Gastrocnemius medialis (tissue), 4 donors: ENCODE results near the gene CFB. TPM values are rescaled to one million over a fixed set of nuclear protein-coding genes. Genes with fewer than 3 reads are reported as not detected.
"Not testable (repeated sequence)": the region's sequence is repeated elsewhere in the genome, so short reads cannot be mapped to it uniquely, and the experiment has no call there.

Source experiments
- ATAC-seq, 2 donors: fragments of 150-250 bp; one replicate each; pipeline ENCODE4 v1.9.1; 2016
- DNase-seq, 2 donors: peaks; one replicate each; pipeline ENCODE4 v3.0.0-alpha.2; 2019
- H3K27ac ChIP-seq, 4 donors: fragments of 200-600 bp; sonication (generic); 1 replicate in 1 of 4; 2 replicates in 3 of 4; pipeline ENCODE4 v1.5.1; 2016 to 2018; ENCODE audit warnings: mild to moderate bottlenecking in 2 of 4, moderate library complexity in 1 of 4
- H3K27me3 ChIP-seq, 3 donors: fragments of 200-600 bp; sonication (generic) in 2 of 3; 1 replicate in 1 of 3; 2 replicates in 2 of 3; pipeline versions ENCODE4 v1.5.1 to v1.6.0; 2016 to 2019; ENCODE audit warnings: mild to moderate bottlenecking in 1 of 3, moderate library complexity in 1 of 3
- H3K36me3 ChIP-seq, 2 donors: fragments of 200-600 bp; sonication (generic) in 1 of 2; one replicate each; pipeline ENCODE4 v1.5.1; 2017 to 2018
- H3K4me1 ChIP-seq, 2 donors: fragments of 200-600 bp; sonication (generic) in 1 of 2; one replicate each; pipeline ENCODE4 v1.5.1; 2016 to 2017; ENCODE audit warnings: mild to moderate bottlenecking in 2 of 2
- H3K4me3 ChIP-seq, 4 donors: fragments of 200-600 bp; sonication (generic) in 3 of 4; 1 replicate in 1 of 4; 2 replicates in 3 of 4; pipeline ENCODE4 v1.5.1; 2016 to 2019; ENCODE audit warnings: mild to moderate bottlenecking in 2 of 4
- H3K9me3 ChIP-seq, 3 donors: fragments of 200-600 bp; sonication (generic) in 2 of 3; 1 replicate in 1 of 3; 2 replicates in 2 of 3; pipeline ENCODE4 v1.5.1; 2016 to 2019
- CTCF ChIP-seq, 5 experiments: fragments of 450-650 bp in 3 of 5; fragments of 200-600 bp in 2 of 5; sonication (generic) in 2 of 5; IDR thresholded peaks in 4 of 5; conservative IDR thresholded peaks in 1 of 5; 1 replicate in 4 of 5; 2 replicates in 1 of 5; pipeline ENCODE4 v1.5.1; 2016 to 2019; ENCODE audit warnings: antibody characterized with exemption in 5 of 5, mild to moderate bottlenecking in 3 of 5, moderate library complexity in 3 of 5
- POLR2A ChIP-seq, 2 donors: fragments of 450-650 bp; IDR thresholded peaks; one replicate each; pipeline ENCODE4 v1.6.1; 2017; ENCODE audit warnings: antibody characterized with exemption in 2 of 2, mild to moderate bottlenecking in 2 of 2, moderate library complexity in 2 of 2
- in situ Hi-C, 4 donors: fragments of 200-750 bp; cut with MboI; loops; one replicate each; pipeline versions ENCODE4 v1.15.0 to v1.8.0; 2017; ENCODE audit warnings: low sequenced_read_pairs in 4 of 4
- intact Hi-C: fragments of 100-400 bp; cut with DNase I; formaldehyde crosslinking; loops from one replicate; pipeline ENCODE4 v1.15.1; 2023; ENCODE audit warnings: low total_unique reads
- total RNA-seq, 4 donors: library from RNA; depleted of rRNA; stranded (reverse); fragments of >200 nt; gene quantifications; one replicate each; pipeline versions ENCODE4 v1.1.0 to v1.2.3, GENCODE V29; 2016

CFB gene
- total RNA-seq, 4 donors from 2014 or later = 1.0 to 13.8 (median 6.1) TPM

DNA sequence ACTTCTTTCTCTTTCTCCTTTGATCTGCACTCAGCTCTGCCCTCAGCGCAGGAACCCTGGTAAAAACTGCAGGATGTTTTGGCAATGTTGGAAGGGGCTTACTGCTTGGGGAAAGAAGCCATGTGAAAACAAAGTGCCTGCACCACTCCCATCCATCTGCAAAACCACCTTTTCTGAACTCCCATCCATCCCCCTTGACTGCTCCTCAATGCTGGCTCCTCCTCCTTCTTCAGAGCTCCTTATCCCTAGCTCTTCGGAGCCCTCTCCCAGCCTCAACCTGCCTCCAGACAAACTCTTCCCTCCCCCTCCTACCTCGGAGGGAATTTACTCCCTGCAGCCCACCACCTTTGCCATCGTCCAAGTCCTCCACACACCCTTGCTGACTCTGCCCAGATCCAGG is 39.8 kb upstream of the CFB start:
- no peaks in the 10 kb centered on the region for H3K36me3 ChIP-seq
- intact Hi-C loops (no loop called here), in situ Hi-C loops (loop anchor here in 2 of 4 donors (10.0 kb wide), 1 partner anchor 49 kb away; the partner anchor contains the start of genes NELFE (in 2 of the 2) and SKIC2 (in 2 of the 2))
- H3K4me3 ChIP-seq = no peak overlapping the region
- DNase-seq (no peak), ATAC-seq (no peak)
- no peaks in the 10 kb centered on the region for H3K27me3 ChIP-seq
- H3K9me3 ChIP-seq = no peaks in the 10 kb centered on the region
- TF ChIP-seq CTCF (IDR thresholded peaks at IDR 0.05 in 4 of 5, conservative IDR thresholded peaks at IDR 0.05 in 1 of 5) (no peak), POLR2A (IDR thresholded peaks at IDR 0.05) (no peak)
- H3K27ac ChIP-seq = no peak overlapping the region
- H3K4me1 ChIP-seq = peaks cover 7% of the 10 kb centered on the region in 2 donors

- DNase-seq, H3K9me3 ChIP-seq, intact Hi-C loops, H3K27me3 ChIP-seq, H3K4me1 ChIP-seq, H3K36me3 ChIP-seq, ATAC-seq, H3K27ac ChIP-seq, H3K4me3 ChIP-seq: not testable (repeated sequence)
- in situ Hi-C loops = loop anchor here in 2 of 4 donors (10.0 kb wide), 1 partner anchor 48 kb away; the partner anchor contains the start of genes NELFE (in 2 of the 2) and SKIC2 (in 2 of the 2)
Measured at GRCh38 chr6:31906727-31907126, 39.2 kb upstream of the CFB start.

DNA sequence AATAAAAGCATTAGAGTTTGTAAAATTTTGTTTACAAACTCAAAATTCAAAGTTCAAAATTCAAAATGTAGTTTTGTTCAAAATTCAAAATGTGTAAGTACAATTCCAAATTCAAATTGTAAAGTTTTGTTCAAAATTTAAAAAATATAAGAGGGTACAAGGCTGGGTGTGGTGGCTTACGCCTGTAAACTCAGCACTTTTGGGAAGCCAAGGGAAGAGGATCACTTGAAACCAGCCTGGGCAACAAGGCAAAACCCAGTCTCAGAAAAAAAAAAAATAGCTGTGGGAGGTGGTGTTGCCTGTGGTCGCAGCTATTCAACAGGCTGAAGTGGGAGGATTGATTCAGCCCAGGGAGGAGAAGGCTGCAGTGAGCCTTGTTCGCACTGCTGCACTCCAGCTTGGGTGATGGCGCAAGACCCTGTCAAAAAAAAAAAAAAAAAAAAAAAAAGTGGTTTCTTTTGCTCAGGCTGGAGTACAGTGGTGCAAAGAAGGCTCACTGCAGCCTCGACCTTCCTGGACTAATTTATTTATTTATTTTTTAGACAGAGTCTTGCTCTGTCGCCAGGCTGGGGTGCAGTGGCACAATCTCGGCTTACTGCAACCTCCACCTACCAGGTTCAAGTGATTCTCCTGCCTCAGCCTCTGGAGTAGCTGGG is 38.6 kb upstream of the CFB start:
- Histone ChIP-seq H3K4me1 (peaks cover 7% of the 10 kb centered on the region in 2 donors), H3K9me3 (no peaks in the 10 kb centered on the region), H3K36me3 (no peaks in the 10 kb centered on the region), H3K27me3 (no peaks in the 10 kb centered on the region), H3K27ac (no peak overlapping the region), H3K4me3 (no peak overlapping the region)
- TF ChIP-seq POLR2A (IDR thresholded peaks at IDR 0.05) (no peak), CTCF (IDR thresholded peaks at IDR 0.05 in 4 of 5, conservative IDR thresholded peaks at IDR 0.05 in 1 of 5) (no peak)
- ATAC-seq = no peak
- in situ Hi-C loops = loop anchor here in 2 of 4 donors (10.0 kb wide), 1 partner anchor 48 kb away; the partner anchor contains the start of genes NELFE (in 2 of the 2) and SKIC2 (in 2 of the 2)
- intact Hi-C loops = no loop called here
- no peak for DNase-seq

DNA sequence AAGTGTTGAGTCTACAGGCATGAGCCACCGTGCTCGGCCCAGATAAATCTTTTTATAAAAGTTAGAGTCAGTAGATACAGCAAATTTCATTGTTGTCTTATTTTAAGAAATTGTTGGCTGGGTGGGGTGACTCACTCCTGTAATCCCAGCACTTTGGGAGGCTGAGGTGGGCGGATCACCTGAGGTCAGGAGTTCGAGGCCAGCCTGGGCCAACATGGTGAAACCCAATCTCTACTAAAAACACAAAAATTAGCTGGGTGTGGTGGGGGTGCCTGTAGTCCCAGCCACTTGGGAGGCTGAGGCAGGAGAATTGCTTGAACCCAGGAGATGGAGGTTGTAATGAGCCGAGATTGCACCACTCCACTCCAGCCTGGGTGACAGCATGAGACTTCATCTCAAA is 37.6 kb upstream of the CFB start:
- H3K27ac ChIP-seq, intact Hi-C loops, H3K27me3 ChIP-seq, H3K9me3 ChIP-seq, ATAC-seq, H3K4me3 ChIP-seq, H3K36me3 ChIP-seq, H3K4me1 ChIP-seq, DNase-seq: not testable (repeated sequence)
- in situ Hi-C loops = loop anchor here in 2 of 4 donors (10.0 kb wide), 1 partner anchor 47 kb away; the partner anchor contains the start of genes NELFE (in 2 of the 2) and SKIC2 (in 2 of the 2)

DNA sequence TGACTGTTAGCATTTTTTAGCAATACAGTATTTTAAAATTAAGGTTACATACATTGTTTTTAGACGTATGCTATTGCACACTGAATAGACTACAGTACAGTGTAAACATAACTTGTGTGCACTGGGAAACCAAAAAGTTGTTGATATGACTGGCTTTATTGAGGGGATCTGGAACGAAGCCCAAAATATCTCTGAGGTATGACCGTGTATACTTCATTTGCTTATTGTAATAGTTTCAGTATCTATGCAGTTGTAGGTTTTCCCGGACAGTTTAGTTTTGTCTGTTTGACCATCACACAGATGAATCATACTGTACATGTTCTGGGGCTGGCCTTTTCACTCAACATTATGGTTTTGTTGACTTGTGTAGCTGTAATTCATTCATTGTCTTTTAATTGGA is 37.1 kb upstream of the CFB start:
- ATAC-seq = no peak
- no peak overlapping the region for H3K27ac ChIP-seq
- no peak for DNase-seq
- TF ChIP-seq CTCF (IDR thresholded peaks at IDR 0.05 in 4 of 5, conservative IDR thresholded peaks at IDR 0.05 in 1 of 5) (no peak), POLR2A (IDR thresholded peaks at IDR 0.05) (no peak)
- H3K36me3 ChIP-seq = no peaks in the 10 kb centered on the region
- no peaks in the 10 kb centered on the region for H3K4me1 ChIP-seq
- H3K9me3 ChIP-seq = no peaks in the 10 kb centered on the region
- intact Hi-C loops (no loop called here), in situ Hi-C loops (loop anchor here in 2 of 4 donors (10.0 kb wide), 1 partner anchor 46 kb away; the partner anchor contains the start of genes NELFE (in 2 of the 2) and SKIC2 (in 2 of the 2))
- H3K27me3 ChIP-seq = no peaks in the 10 kb centered on the region
- no peak overlapping the region for H3K4me3 ChIP-seq

DNA sequence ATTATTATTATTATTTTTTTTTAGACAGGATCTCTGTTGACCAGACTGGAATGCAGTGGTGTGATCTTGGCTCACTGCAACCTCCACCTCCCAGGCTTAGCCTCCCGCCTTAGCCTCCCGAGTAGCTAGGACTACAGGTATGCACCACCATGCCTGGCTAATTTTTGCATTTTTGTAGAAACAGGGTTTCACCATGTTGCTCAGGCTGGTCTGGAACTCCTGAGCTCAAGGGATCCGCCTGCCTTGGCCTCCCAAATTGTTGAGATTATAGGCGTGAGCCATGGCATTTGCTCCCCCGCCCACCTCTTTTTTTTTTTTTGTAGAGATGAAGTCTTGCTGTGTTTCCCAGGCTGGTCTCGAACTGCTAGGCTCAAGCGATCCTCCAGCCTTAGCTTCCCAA is 36.6 kb upstream of the CFB start:
- H3K9me3 ChIP-seq, ATAC-seq, H3K27me3 ChIP-seq, H3K36me3 ChIP-seq, intact Hi-C loops, DNase-seq, H3K27ac ChIP-seq, H3K4me1 ChIP-seq, H3K4me3 ChIP-seq: not testable (repeated sequence)
- in situ Hi-C loops = loop anchor here in 2 of 4 donors (10.0 kb wide), 1 partner anchor 46 kb away; the partner anchor contains the start of genes NELFE (in 2 of the 2) and SKIC2 (in 2 of the 2)
